ENCODE data around the gene LITAFD. TPM values are rescaled to one million over a fixed set of nuclear protein-coding genes. Genes with fewer than 3 reads are reported as not detected.
A peak's percentile ranks its signal among the peaks of the same experiment; 100 is the strongest.

LITAFD gene
- total and polyA plus RNA-seq, 2 experiments from 2014 or later, result not detected

DNA sequence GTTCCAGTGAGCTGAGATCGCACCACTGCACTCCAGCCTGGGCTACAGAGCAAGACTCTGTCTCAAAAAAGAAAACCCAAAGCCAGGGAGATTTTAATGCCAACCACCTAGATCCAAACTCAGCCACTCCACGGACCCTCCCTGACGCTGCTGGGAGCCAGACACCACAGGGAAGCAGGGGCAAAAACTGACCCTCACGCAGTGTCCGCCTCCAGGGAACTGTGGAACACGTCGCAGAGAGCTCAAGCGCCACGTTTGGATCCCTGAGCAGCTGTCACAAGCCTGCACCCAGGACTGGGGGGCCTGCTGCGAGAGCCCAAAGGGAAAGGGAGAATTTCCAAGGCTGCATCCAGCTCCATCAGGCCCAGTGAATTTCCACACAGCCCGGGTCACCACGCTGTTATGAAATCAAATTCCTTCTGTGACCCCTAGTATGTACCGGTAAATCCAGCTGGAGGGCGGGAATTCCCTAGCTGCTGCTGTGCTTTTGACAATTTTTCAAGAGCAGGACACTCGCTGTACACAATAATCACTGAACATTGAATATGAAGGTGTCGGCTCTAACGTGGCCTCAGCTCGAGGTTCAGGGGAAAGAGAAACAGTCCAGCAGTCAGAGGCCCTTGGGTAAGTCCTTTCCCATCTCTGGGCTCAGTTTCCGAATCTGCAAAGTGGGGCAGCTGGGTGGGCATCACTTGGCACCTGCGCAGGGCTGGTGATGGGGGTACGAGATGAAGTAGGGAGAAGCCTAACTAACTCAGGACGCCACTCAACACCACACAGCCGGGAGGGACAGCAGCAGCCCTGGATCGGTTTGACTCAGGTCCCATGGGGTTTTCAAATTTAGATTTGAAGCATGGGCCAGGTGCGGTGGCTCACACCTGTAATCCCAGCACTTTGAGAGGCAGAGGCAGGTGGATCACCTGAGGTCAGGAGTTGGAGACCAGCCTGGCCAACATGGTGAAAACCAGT, 22.0 kb upstream of the LITAFD start:
- H3K27me3 Mint-ChIP-seq (ENCODE audit: insufficient read depth, low read depth, poor library complexity), result peaks cover 26% of the 10 kb centered on the region
- ATAC-seq, result no peak
- H3K4me3 Mint-ChIP-seq, result no peak overlapping the region

More for the DNA sequence above, 22.0 kb upstream of the LITAFD start:
- DNase-seq (ENCODE audit: low spot score), result no peak
- peaks cover 37% of the 10 kb centered on the region for H3F3A ChIP-seq (replicated peaks; ENCODE audit: low read depth)
- H3K4me1 ChIP-seq (ENCODE audit: insufficient read depth), result peaks cover 40% of the 10 kb centered on the region
- TF ChIP-seq JUNB (IDR thresholded peaks at IDR 0.05; ENCODE audit: unreplicated experiment) (no peak), EZH2 (IDR thresholded peaks at IDR 0.05; ENCODE audit: low read depth, unreplicated experiment) (no peak), STAT1 (IDR thresholded peaks at IDR 0.05; ENCODE audit: unreplicated experiment) (no peak), NANOG (IDR thresholded peaks at IDR 0.05; ENCODE audit: borderline replicate concordance) (no peak), EZH2phosphoT487 (IDR thresholded peaks at IDR 0.05; ENCODE audit: unreplicated experiment) (no peak), CREB1 (CRISPR knock-in tag; IDR thresholded peaks at IDR 0.05; ENCODE audit: low read depth) (no peak), POLR2AphosphoS5 (IDR thresholded peaks at IDR 0.05; ENCODE audit: low read depth) (no peak), ZNF331 (CRISPR knock-in tag; IDR thresholded peaks at IDR 0.05; ENCODE audit: low read depth) (no peak), ZNF114 (CRISPR knock-in tag; IDR thresholded peaks at IDR 0.05) (no peak)
- TF ChIP-seq, protein P1, sequence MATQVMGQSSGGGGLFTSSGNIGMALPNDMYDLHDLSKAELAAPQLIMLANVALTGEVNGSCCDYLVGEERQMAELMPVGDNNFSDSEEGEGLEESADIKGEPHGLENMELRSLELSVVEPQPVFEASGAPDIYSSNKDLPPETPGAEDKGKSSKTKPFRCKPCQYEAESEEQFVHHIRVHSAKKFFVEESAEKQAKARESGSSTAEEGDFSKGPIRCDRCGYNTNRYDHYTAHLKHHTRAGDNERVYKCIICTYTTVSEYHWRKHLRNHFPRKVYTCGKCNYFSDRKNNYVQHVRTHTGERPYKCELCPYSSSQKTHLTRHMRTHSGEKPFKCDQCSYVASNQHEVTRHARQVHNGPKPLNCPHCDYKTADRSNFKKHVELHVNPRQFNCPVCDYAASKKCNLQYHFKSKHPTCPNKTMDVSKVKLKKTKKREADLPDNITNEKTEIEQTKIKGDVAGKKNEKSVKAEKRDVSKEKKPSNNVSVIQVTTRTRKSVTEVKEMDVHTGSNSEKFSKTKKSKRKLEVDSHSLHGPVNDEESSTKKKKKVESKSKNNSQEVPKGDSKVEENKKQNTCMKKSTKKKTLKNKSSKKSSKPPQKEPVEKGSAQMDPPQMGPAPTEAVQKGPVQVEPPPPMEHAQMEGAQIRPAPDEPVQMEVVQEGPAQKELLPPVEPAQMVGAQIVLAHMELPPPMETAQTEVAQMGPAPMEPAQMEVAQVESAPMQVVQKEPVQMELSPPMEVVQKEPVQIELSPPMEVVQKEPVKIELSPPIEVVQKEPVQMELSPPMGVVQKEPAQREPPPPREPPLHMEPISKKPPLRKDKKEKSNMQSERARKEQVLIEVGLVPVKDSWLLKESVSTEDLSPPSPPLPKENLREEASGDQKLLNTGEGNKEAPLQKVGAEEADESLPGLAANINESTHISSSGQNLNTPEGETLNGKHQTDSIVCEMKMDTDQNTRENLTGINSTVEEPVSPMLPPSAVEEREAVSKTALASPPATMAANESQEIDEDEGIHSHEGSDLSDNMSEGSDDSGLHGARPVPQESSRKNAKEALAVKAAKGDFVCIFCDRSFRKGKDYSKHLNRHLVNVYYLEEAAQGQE (IDR thresholded peaks at IDR 0.05; ENCODE audit: unreplicated experiment), result no peak
- TF ChIP-seq, protein P2, sequence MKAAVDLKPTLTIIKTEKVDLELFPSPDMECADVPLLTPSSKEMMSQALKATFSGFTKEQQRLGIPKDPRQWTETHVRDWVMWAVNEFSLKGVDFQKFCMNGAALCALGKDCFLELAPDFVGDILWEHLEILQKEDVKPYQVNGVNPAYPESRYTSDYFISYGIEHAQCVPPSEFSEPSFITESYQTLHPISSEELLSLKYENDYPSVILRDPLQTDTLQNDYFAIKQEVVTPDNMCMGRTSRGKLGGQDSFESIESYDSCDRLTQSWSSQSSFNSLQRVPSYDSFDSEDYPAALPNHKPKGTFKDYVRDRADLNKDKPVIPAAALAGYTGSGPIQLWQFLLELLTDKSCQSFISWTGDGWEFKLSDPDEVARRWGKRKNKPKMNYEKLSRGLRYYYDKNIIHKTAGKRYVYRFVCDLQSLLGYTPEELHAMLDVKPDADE (IDR thresholded peaks at IDR 0.05), result no peak
- TF ChIP-seq, protein P3, sequence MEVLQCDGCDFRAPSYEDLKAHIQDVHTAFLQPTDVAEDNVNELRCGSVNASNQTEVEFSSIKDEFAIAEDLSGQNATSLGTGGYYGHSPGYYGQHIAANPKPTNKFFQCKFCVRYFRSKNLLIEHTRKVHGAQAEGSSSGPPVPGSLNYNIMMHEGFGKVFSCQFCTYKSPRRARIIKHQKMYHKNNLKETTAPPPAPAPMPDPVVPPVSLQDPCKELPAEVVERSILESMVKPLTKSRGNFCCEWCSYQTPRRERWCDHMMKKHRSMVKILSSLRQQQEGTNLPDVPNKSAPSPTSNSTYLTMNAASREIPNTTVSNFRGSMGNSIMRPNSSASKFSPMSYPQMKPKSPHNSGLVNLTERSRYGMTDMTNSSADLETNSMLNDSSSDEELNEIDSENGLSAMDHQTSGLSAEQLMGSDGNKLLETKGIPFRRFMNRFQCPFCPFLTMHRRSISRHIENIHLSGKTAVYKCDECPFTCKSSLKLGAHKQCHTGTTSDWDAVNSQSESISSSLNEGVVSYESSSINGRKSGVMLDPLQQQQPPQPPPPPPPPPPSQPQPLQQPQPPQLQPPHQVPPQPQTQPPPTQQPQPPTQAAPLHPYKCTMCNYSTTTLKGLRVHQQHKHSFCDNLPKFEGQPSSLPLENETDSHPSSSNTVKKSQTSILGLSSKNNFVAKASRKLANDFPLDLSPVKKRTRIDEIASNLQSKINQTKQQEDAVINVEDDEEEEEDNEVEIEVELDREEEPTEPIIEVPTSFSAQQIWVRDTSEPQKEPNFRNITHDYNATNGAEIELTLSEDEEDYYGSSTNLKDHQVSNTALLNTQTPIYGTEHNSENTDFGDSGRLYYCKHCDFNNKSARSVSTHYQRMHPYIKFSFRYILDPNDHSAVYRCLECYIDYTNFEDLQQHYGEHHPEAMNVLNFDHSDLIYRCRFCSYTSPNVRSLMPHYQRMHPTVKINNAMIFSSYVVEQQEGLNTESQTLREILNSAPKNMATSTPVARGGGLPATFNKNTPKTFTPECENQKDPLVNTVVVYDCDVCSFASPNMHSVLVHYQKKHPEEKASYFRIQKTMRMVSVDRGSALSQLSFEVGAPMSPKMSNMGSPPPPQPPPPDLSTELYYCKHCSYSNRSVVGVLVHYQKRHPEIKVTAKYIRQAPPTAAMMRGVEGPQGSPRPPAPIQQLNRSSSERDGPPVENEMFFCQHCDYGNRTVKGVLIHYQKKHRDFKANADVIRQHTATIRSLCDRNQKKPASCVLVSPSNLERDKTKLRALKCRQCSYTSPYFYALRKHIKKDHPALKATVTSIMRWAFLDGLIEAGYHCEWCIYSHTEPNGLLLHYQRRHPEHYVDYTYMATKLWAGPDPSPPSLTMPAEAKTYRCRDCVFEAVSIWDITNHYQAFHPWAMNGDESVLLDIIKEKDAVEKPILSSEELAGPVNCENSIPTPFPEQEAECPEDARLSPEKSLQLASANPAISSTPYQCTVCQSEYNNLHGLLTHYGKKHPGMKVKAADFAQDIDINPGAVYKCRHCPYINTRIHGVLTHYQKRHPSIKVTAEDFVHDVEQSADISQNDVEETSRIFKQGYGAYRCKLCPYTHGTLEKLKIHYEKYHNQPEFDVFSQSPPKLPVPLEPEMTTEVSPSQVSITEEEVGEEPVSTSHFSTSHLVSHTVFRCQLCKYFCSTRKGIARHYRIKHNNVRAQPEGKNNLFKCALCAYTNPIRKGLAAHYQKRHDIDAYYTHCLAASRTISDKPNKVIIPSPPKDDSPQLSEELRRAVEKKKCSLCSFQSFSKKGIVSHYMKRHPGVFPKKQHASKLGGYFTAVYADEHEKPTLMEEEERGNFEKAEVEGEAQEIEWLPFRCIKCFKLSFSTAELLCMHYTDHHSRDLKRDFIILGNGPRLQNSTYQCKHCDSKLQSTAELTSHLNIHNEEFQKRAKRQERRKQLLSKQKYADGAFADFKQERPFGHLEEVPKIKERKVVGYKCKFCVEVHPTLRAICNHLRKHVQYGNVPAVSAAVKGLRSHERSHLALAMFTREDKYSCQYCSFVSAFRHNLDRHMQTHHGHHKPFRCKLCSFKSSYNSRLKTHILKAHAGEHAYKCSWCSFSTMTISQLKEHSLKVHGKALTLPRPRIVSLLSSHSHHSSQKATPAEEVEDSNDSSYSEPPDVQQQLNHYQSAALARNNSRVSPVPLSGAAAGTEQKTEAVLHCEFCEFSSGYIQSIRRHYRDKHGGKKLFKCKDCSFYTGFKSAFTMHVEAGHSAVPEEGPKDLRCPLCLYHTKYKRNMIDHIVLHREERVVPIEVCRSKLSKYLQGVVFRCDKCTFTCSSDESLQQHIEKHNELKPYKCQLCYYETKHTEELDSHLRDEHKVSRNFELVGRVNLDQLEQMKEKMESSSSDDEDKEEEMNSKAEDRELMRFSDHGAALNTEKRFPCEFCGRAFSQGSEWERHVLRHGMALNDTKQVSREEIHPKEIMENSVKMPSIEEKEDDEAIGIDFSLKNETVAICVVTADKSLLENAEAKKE (CRISPR knock-in tag; IDR thresholded peaks at IDR 0.05), result no peak
- TF ChIP-seq, protein P4, sequence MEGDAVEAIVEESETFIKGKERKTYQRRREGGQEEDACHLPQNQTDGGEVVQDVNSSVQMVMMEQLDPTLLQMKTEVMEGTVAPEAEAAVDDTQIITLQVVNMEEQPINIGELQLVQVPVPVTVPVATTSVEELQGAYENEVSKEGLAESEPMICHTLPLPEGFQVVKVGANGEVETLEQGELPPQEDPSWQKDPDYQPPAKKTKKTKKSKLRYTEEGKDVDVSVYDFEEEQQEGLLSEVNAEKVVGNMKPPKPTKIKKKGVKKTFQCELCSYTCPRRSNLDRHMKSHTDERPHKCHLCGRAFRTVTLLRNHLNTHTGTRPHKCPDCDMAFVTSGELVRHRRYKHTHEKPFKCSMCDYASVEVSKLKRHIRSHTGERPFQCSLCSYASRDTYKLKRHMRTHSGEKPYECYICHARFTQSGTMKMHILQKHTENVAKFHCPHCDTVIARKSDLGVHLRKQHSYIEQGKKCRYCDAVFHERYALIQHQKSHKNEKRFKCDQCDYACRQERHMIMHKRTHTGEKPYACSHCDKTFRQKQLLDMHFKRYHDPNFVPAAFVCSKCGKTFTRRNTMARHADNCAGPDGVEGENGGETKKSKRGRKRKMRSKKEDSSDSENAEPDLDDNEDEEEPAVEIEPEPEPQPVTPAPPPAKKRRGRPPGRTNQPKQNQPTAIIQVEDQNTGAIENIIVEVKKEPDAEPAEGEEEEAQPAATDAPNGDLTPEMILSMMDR (conservative IDR thresholded peaks at IDR 0.05; ENCODE audit: low read depth in 2 of 2), result no peak
- no peak overlapping the region for H3K4me3 ChIP-seq
- H3K9me2 ChIP-seq (ENCODE audit: insufficient read depth), result no peaks in the 10 kb centered on the region
- H4K20me1 ChIP-seq (replicated peaks; ENCODE audit: insufficient read depth), result peaks cover 69% of the 10 kb centered on the region
- Mint-ChIP-seq H3K27ac (peak overlapping the region; percentile 78), H3K4me1 (peaks cover 59% of the 10 kb centered on the region), H3K36me3 (ENCODE audit: low read depth) (peaks cover 78% of the 10 kb centered on the region), H3K9me3 (no peaks in the 10 kb centered on the region)
- H3K27me3 ChIP-seq (ENCODE audit: insufficient read depth), result no peaks in the 10 kb centered on the region
- peaks cover 19% of the 10 kb centered on the region for H3K36me3 ChIP-seq (ENCODE audit: insufficient read depth)
- H3K27ac ChIP-seq (ENCODE audit: low read depth), result peak overlapping the region; percentile 50; the same call in 1 of the 2 replicates
- no peak overlapping the region for H2AFZ ChIP-seq
- H3K79me2 ChIP-seq (replicated peaks; ENCODE audit: insufficient read depth), result peaks cover 77% of the 10 kb centered on the region
- no peak overlapping the region for H3K4me2 ChIP-seq

Data from GM23338 (cell line).